KOPT-K1 (cell line): ENCODE results near the gene SLX4.
A peak's percentile ranks its signal among the peaks of the same experiment; 100 is the strongest.

Experiments used
- H3K27ac ChIP-seq: fragments of 200-600 bp; sonication (generic); 2 replicates; pipeline ENCODE4 v1.5.1; 2016; ENCODE audit warnings: antibody characterized with exemption, mild to moderate bottlenecking, low read depth, low read length; ENCODE audit not compliant: poor library complexity, severe bottlenecking
- H3K36me3 ChIP-seq: fragments of 200-600 bp; sonication (generic); 2 replicates; pipeline ENCODE4 v1.5.1; 2017; ENCODE audit warnings: antibody characterized with exemption, mild to moderate bottlenecking, low read length, moderate library complexity; ENCODE audit not compliant: insufficient read depth
- H3K9me3 ChIP-seq: fragments of 200-600 bp; sonication (generic); 2 replicates; pipeline ENCODE4 v1.5.1; 2017; ENCODE audit warnings: antibody characterized with exemption, low read length, mild to moderate bottlenecking; ENCODE audit not compliant: insufficient read depth, poor library complexity, severe bottlenecking

The SLX4 gene

GRCh38 chr16:3645504-3646347, 34.3 kb upstream of the SLX4 start:
- H3K9me3 ChIP-seq = no peaks in the 10 kb centered on the region
- peaks cover 26% of the 10 kb centered on the region; the same call in 1 of the 2 replicates for H3K36me3 ChIP-seq
- H3K27ac ChIP-seq = no peak overlapping the region

GRCh38 chr16:3645108-3645503, 33.7 kb upstream of the SLX4 start:
- Histone ChIP-seq H3K27ac (no peak overlapping the region), H3K9me3 (no peaks in the 10 kb centered on the region), H3K36me3 (peaks cover 26% of the 10 kb centered on the region; the same call in 1 of the 2 replicates)

GRCh38 chr16:3643095-3643730, 31.8 kb upstream of the SLX4 start:
- no peaks in the 10 kb centered on the region for H3K9me3 ChIP-seq
- H3K36me3 ChIP-seq = peaks cover 26% of the 10 kb centered on the region; the same call in 1 of the 2 replicates
- H3K27ac ChIP-seq = no peak overlapping the region

GRCh38 chr16:3642397-3643094, 31.1 kb upstream of the SLX4 start:
- Histone ChIP-seq H3K9me3 (no peaks in the 10 kb centered on the region), H3K36me3 (peaks cover 26% of the 10 kb centered on the region; the same call in 1 of the 2 replicates), H3K27ac (no peak overlapping the region)

GRCh38 chr16:3641801-3642396, 30.5 kb upstream of the SLX4 start:
- Histone ChIP-seq H3K9me3 (no peaks in the 10 kb centered on the region), H3K27ac (no peak overlapping the region), H3K36me3 (peaks cover 26% of the 10 kb centered on the region; the same call in 1 of the 2 replicates)

GRCh38 chr16:3640632-3641501, 29.5 kb upstream of the SLX4 start:
- H3K36me3 ChIP-seq = peaks cover 26% of the 10 kb centered on the region; the same call in 1 of the 2 replicates
- H3K27ac ChIP-seq = no peak overlapping the region
- H3K9me3 ChIP-seq = no peaks in the 10 kb centered on the region

- Histone ChIP-seq H3K36me3 (peaks cover 25% of the 10 kb centered on the region; the same call in 1 of the 2 replicates), H3K27ac (no peak overlapping the region)
Observed at GRCh38 chr16:3640207-3640606, 28.8 kb upstream of the SLX4 start.

GRCh38 chr16:3638916-3639644, 27.7 kb upstream of the SLX4 start:
- Histone ChIP-seq H3K36me3 (peaks cover 23% of the 10 kb centered on the region; the same call in 1 of the 2 replicates), H3K27ac (no peak overlapping the region), H3K9me3 (no peaks in the 10 kb centered on the region)

More at GRCh38 chr16:3640207-3640606, 28.8 kb upstream of the SLX4 start:
- no peaks in the 10 kb centered on the region for H3K9me3 ChIP-seq

- H3K36me3 ChIP-seq = peaks cover 13% of the 10 kb centered on the region; the same call in 1 of the 2 replicates
- no peaks in the 10 kb centered on the region for H3K9me3 ChIP-seq
- H3K27ac ChIP-seq = peak overlapping the region; percentile 68
Observed at GRCh38 chr16:3637371-3637923, 26.0 kb upstream of the SLX4 start.

GRCh38 chr16:3625911-3626732, 14.7 kb upstream of the SLX4 start:
- H3K36me3 ChIP-seq = no peaks in the 10 kb centered on the region
- peak overlapping the region; percentile 70 for H3K27ac ChIP-seq
- no peaks in the 10 kb centered on the region for H3K9me3 ChIP-seq

- H3K9me3 ChIP-seq = no peaks in the 10 kb centered on the region
Observed at GRCh38 chr16:3625331-3625730, 13.9 kb upstream of the SLX4 start.

GRCh38 chr16:3623642-3624041, 12.2 kb upstream of the SLX4 start:
- Histone ChIP-seq H3K36me3 (no peaks in the 10 kb centered on the region), H3K9me3 (no peaks in the 10 kb centered on the region), H3K27ac (no peak overlapping the region)

More at GRCh38 chr16:3625331-3625730, 13.9 kb upstream of the SLX4 start:
- H3K27ac ChIP-seq = peak overlapping the region; percentile 70
- no peaks in the 10 kb centered on the region for H3K36me3 ChIP-seq

- Histone ChIP-seq H3K36me3 (peaks cover 32% of the 10 kb centered on the region), H3K27ac (no peak overlapping the region), H3K9me3 (no peaks in the 10 kb centered on the region)
Observed at GRCh38 chr16:3618769-3619141, 7.3 kb upstream of the SLX4 start.
